ENCODE measurements around the gene CARNS1.

DNA sequence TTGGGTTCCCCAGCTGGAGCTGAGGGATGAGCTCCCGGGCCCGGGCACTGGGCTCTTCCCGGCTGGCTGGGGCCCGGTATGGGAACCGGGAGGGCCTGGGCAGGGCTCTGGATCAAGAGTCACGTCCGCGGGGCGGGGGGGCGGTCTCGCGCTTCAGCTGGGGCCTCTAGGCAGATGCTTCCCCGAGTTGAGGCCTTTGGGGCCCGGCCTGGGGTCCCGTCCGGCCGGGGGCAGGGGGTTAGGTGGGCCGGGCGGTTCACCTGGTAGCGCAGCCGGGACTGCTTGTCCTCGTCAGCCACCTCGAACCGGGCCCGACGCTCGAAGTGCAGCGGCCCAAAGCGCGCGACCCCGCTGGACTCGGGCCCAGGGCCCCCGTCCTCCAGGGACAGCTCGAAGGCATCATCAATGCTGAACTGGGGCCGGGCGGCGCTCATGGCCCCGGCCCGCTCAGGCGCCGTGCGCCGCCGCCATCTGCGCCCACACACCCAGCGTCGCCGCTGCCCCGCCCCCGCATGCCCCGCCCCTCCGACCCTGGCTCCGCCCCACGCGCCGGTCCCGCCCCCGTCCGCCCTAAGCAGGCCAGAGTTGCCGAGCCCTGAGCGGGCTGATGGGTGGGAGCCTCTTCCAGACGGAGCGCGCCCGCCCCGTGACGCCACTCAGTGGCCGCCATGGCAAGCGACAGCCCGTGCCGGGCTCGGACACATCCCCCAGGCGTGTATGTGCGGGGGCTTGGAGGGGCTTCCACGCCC is 53.5 kb downstream of the CARNS1 start, which contains the start of gene TMEM134:
- peak; percentile 51 to 79 (median 68) for TF ChIP-seq CTCF (IDR thresholded peaks at IDR 0.05)
- TF ChIP-seq POLR2A (IDR thresholded peaks at IDR 0.05) = peak in 3 of 4 donors; percentile 59 to 85 (median 80)
- TF ChIP-seq POLR2AphosphoS5 (IDR thresholded peaks at IDR 0.05) = peak; percentile 85 to 88

Data from upper lobe of left lung (tissue), 4 donors.